ENCODE results near the gene KIF5A. TPM values are rescaled to one million over a fixed set of nuclear protein-coding genes. Genes with fewer than 3 reads are reported as not detected.
A peak's percentile ranks its signal among the peaks of the same experiment; 100 is the strongest.

KIF5A gene
- total and polyA plus RNA-seq, 2 donors (not counting 1 experiment from before 2014, with no cell fraction given), result 0.09 to 0.67 TPM

- peaks cover 0 to 11% (median 0%) of the 10 kb centered on the region in 3 donors for H3K9me3 ChIP-seq (ENCODE audit: control extremely low read depth in 1 of 3, control insufficient read depth in 2 of 3, insufficient read depth in 1 of 3, low read length in 2 of 3)
- ATAC-seq (ENCODE audit: low read depth), result no peak
- no peaks in the 10 kb centered on the region for H3K79me2 ChIP-seq (ENCODE audit: control insufficient read depth, insufficient read depth, low read length)
- no peaks in the 10 kb centered on the region for H3K36me3 ChIP-seq (replicated peaks in 1 of 2; ENCODE audit: control extremely low read depth in 1 of 2, control insufficient read depth in 1 of 2, extremely low read depth in 1 of 2, insufficient read depth in 2 of 2, low read length in 1 of 2)
- no peaks in the 10 kb centered on the region for H3K9me3 Mint-ChIP-seq (ENCODE audit: insufficient read depth)
- H3K27ac Mint-ChIP-seq, result no peak overlapping the region
- no peak overlapping the region for H3K4me3 Mint-ChIP-seq
- H3K9ac ChIP-seq (ENCODE audit: low read length), result no peak overlapping the region
- ChIA-PET CTCF (interaction anchor here (2.3 to 3.3 kb wide), 2 partner anchors 42 to 43 kb away, joined by 12 to 17 read pairs; no protein-coding TSS in a partner anchor), POLR2A (no interaction called here)
- no peak overlapping the region for H2AFZ ChIP-seq (ENCODE audit: insufficient read depth, low read depth, low read length, poor library complexity, severe bottlenecking)
- no peaks in the 10 kb centered on the region for H4K20me1 ChIP-seq (ENCODE audit: control insufficient read depth, insufficient read depth, low read length, poor library complexity, severe bottlenecking)
- peaks cover 0 to 97% (median 77%) of the 10 kb centered on the region in 4 experiments for H3K27me3 ChIP-seq (replicated peaks in 1 of 4; ENCODE audit: control extremely low read depth in 1 of 4, control insufficient read depth in 3 of 4, insufficient read depth in 4 of 4, low read length in 3 of 4)
- H3K4me3 ChIP-seq (ENCODE audit: control extremely low read depth in 1 of 5, extremely low read depth in 1 of 5, insufficient read depth in 1 of 5, low read depth in 2 of 5, low read length in 4 of 5), result no peak overlapping the region
- H3K27ac ChIP-seq (ENCODE audit: low read length in 2 of 2), result no peak overlapping the region
- H3K27me3 Mint-ChIP-seq, result peaks cover 88% of the 10 kb centered on the region
- H3K4me2 ChIP-seq (replicated peaks; ENCODE audit: low read depth, low read length, poor library complexity, severe bottlenecking), result no peak overlapping the region
- H3K4me1 Mint-ChIP-seq, result peaks cover 24% of the 10 kb centered on the region
- TF ChIP-seq CTCF (IDR thresholded peaks at IDR 0.05) (no peak), EZH2 (IDR thresholded peaks at IDR 0.05; ENCODE audit: borderline replicate concordance, insufficient read depth, low read depth, low read length, poor library complexity, severe bottlenecking) (no peak)
- 43% methylated on average over 12 of the region's 13 CpGs for WGBS (ENCODE audit: insufficient coverage)
- H3K4me1 ChIP-seq (ENCODE audit: control insufficient read depth in 2 of 2, insufficient read depth in 2 of 2, low read length in 2 of 2), result peaks cover 19 to 38% of the 10 kb centered on the region in 2 donors
- DNase-seq, result no peak
- intact Hi-C loops (cut with micrococcal nuclease), result no loop called here
These were observed 76.5 kb downstream of the KIF5A start for GRCh38 chr12:57626111-57626920.

GRCh38 chr12:57626921-57627445, 77.1 kb downstream of the KIF5A start:
- Mint-ChIP-seq H3K4me1 (peaks cover 20% of the 10 kb centered on the region), H3K27ac (no peak overlapping the region), H3K4me3 (peak overlapping the region; percentile 40), H3K27me3 (peaks cover 86% of the 10 kb centered on the region), H3K9me3 (ENCODE audit: insufficient read depth) (no peaks in the 10 kb centered on the region)
- Histone ChIP-seq H3K27me3 (replicated peaks in 1 of 4; ENCODE audit: control extremely low read depth in 1 of 4, control insufficient read depth in 3 of 4, insufficient read depth in 4 of 4, low read length in 3 of 4) (peaks cover 0 to 97% (median 76%) of the 10 kb centered on the region in 4 experiments), H2AFZ (ENCODE audit: insufficient read depth, low read depth, low read length, poor library complexity, severe bottlenecking) (no peak overlapping the region), H3K36me3 (replicated peaks in 1 of 2; ENCODE audit: control extremely low read depth in 1 of 2, control insufficient read depth in 1 of 2, extremely low read depth in 1 of 2, insufficient read depth in 2 of 2, low read length in 1 of 2) (no peaks in the 10 kb centered on the region), H4K20me1 (ENCODE audit: control insufficient read depth, insufficient read depth, low read length, poor library complexity, severe bottlenecking) (no peaks in the 10 kb centered on the region), H3K4me3 (ENCODE audit: control extremely low read depth in 1 of 5, extremely low read depth in 1 of 5, insufficient read depth in 1 of 5, low read depth in 2 of 5, low read length in 4 of 5) (no peak overlapping the region), H3K4me1 (ENCODE audit: control insufficient read depth in 2 of 2, insufficient read depth in 2 of 2, low read length in 2 of 2) (peaks cover 13 to 37% of the 10 kb centered on the region in 2 donors), H3K9ac (ENCODE audit: low read length) (no peak overlapping the region), H3K4me2 (replicated peaks; ENCODE audit: low read depth, low read length, poor library complexity, severe bottlenecking) (peak overlapping the region; percentile 74), H3K27ac (ENCODE audit: low read length in 2 of 2) (no peak overlapping the region), H3K9me3 (ENCODE audit: control extremely low read depth in 1 of 3, control insufficient read depth in 2 of 3, insufficient read depth in 1 of 3, low read length in 2 of 3) (peaks cover 0 to 8% (median 0%) of the 10 kb centered on the region in 3 donors), H3K79me2 (ENCODE audit: control insufficient read depth, insufficient read depth, low read length) (no peaks in the 10 kb centered on the region)
- 23% methylated on average over 3 of the region's 9 CpGs for WGBS (ENCODE audit: insufficient coverage)
- DNase-seq (peak; percentile 9), ATAC-seq (ENCODE audit: low read depth) (no peak)
- ChIA-PET POLR2A (interaction anchor here (0.9 kb wide), 1 partner anchor 168 kb away, joined by 3 read pairs; the partner anchor contains the start of gene GLI1), CTCF (interaction anchor here (0.6 to 2.3 kb wide), 2 partner anchors 11 to 43 kb away, joined by 3 to 12 read pairs; no protein-coding TSS in a partner anchor)
- intact Hi-C loops (cut with micrococcal nuclease), result no loop called here
- TF ChIP-seq CTCF (IDR thresholded peaks at IDR 0.05) (no peak), EZH2 (IDR thresholded peaks at IDR 0.05; ENCODE audit: borderline replicate concordance, insufficient read depth, low read depth, low read length, poor library complexity, severe bottlenecking) (no peak)
